DND-41 (cell line): Measurements from ENCODE around the gene PIEZO1.

Experiments
- ATAC-seq: fragments of 200-7000 bp; cut with Tn5 transposase; 3 replicates; pipeline ENCODE4 v1.9.1; 2021; ENCODE audit warnings: low read depth; ENCODE audit not compliant: insufficient read depth
- DNase-seq: peaks from one replicate; pipeline ENCODE4 v3.0.0-alpha.2; 2020
- H2AFZ ChIP-seq: 2 replicates; pipeline ENCODE4 v1.6.0; 2012; ENCODE audit warnings: low read depth, low read length
- H3K27ac ChIP-seq: 2 replicates; pipeline ENCODE4 v1.5.1; 2012; ENCODE audit warnings: low read length, inconsistent platforms
- H3K27me3 ChIP-seq: fragments of 200-600 bp; sonication (generic); 2 replicates; pipeline ENCODE4 v1.6.0; 2012; ENCODE audit warnings: low read length, mild to moderate bottlenecking, inconsistent platforms; ENCODE audit not compliant: insufficient read depth, poor library complexity
- H3K36me3 ChIP-seq: 2 replicates; pipeline ENCODE4 v1.5.1; 2012; ENCODE audit warnings: low read length, inconsistent platforms; ENCODE audit not compliant: insufficient read depth
- H3K4me1 ChIP-seq: 2 replicates; pipeline ENCODE4 v1.5.1; 2012; ENCODE audit warnings: mild to moderate bottlenecking, low read length; ENCODE audit not compliant: insufficient read depth
- H3K4me2 ChIP-seq: 2 replicates; pipeline ENCODE4 v1.6.0; 2012; ENCODE audit warnings: mild to moderate bottlenecking, moderate library complexity, low read length, inconsistent platforms; ENCODE audit not compliant: insufficient read depth
- H3K4me3 ChIP-seq, 2 experiments: fragments of 200-600 bp in 1 of 2; shearing (Covaris generic) in 1 of 2; 2 replicates each; pipeline ENCODE4 v1.5.1; 2012 to 2016; ENCODE audit warnings: inconsistent platforms in 2 of 2, low read length in 2 of 2, mild to moderate bottlenecking in 2 of 2, low read depth in 1 of 2, moderate library complexity in 1 of 2
- H3K79me2 ChIP-seq: 2 replicates; pipeline ENCODE4 v1.6.0; 2012; ENCODE audit warnings: low read length, inconsistent platforms; ENCODE audit not compliant: insufficient read depth
- H3K9ac ChIP-seq: 2 replicates; pipeline ENCODE4 v1.6.0; 2012; ENCODE audit warnings: low read depth, mild to moderate bottlenecking, inconsistent platforms, low read length, moderate library complexity
- H3K9me3 ChIP-seq: 2 replicates; pipeline ENCODE4 v1.5.1; 2012; ENCODE audit warnings: low read length, moderate library complexity, mild to moderate bottlenecking, inconsistent platforms; ENCODE audit not compliant: insufficient read depth, severe bottlenecking
- H4K20me1 ChIP-seq: 2 replicates; pipeline ENCODE4 v1.6.0; 2012; ENCODE audit warnings: low read length; ENCODE audit not compliant: insufficient read depth
- CTCF ChIP-seq: IDR thresholded peaks from 2 replicates; pipeline ENCODE4 v1.5.1; 2012; ENCODE audit warnings: borderline replicate concordance, low read length, moderate library complexity, mild to moderate bottlenecking; ENCODE audit not compliant: poor library complexity, severe bottlenecking; ENCODE audit errors: extremely low read depth
- EZH2 ChIP-seq: IDR thresholded peaks from 3 replicates; pipeline ENCODE4 v1.6.1; 2012; ENCODE audit warnings: borderline replicate concordance, low read depth, mild to moderate bottlenecking, moderate library complexity, low read length, inconsistent platforms; ENCODE audit not compliant: severe bottlenecking

Gene PIEZO1

GRCh38 chr16:88831838-88832237 is 46.8 kb upstream of the PIEZO1 start:
- H3K4me3 ChIP-seq, result no peak overlapping the region
- ATAC-seq, result no peak
- H3K27ac ChIP-seq, result no peak overlapping the region
- H3K9me3 ChIP-seq, result no peaks in the 10 kb centered on the region
- no peaks in the 10 kb centered on the region for H4K20me1 ChIP-seq
- no peaks in the 10 kb centered on the region for H3K4me1 ChIP-seq
- H3K36me3 ChIP-seq, result peaks cover 12% of the 10 kb centered on the region; the same call in 1 of the 2 replicates
- H3K27me3 ChIP-seq, result no peaks in the 10 kb centered on the region
- TF ChIP-seq CTCF (no peak), EZH2 (no peak)
- no peak overlapping the region for H3K9ac ChIP-seq
- H3K4me2 ChIP-seq, result no peak overlapping the region
- no peaks in the 10 kb centered on the region for H3K79me2 ChIP-seq
- H2AFZ ChIP-seq, result no peak overlapping the region
- no peak for DNase-seq

GRCh38 chr16:88830783-88831182 is 45.8 kb upstream of the PIEZO1 start:
- ATAC-seq, result no peak
- Histone ChIP-seq H3K4me1 (no peaks in the 10 kb centered on the region), H2AFZ (no peak overlapping the region), H3K9me3 (no peaks in the 10 kb centered on the region), H3K4me2 (no peak overlapping the region), H3K4me3 (no peak overlapping the region), H3K9ac (no peak overlapping the region), H4K20me1 (no peaks in the 10 kb centered on the region), H3K79me2 (no peaks in the 10 kb centered on the region), H3K27me3 (no peaks in the 10 kb centered on the region), H3K36me3 (peaks cover 10% of the 10 kb centered on the region; the same call in 1 of the 2 replicates), H3K27ac (no peak overlapping the region)
- no peak for TF ChIP-seq CTCF
- no peak for TF ChIP-seq EZH2
- DNase-seq, result no peak

GRCh38 chr16:88830258-88830657 is 45.2 kb upstream of the PIEZO1 start:
- ATAC-seq (no peak), DNase-seq (no peak)
- Histone ChIP-seq H4K20me1 (no peaks in the 10 kb centered on the region), H3K4me1 (no peaks in the 10 kb centered on the region), H2AFZ (no peak overlapping the region), H3K4me2 (no peak overlapping the region), H3K4me3 (no peak overlapping the region), H3K9ac (no peak overlapping the region), H3K79me2 (no peaks in the 10 kb centered on the region), H3K27me3 (no peaks in the 10 kb centered on the region), H3K27ac (no peak overlapping the region), H3K9me3 (no peaks in the 10 kb centered on the region), H3K36me3 (peaks cover 5% of the 10 kb centered on the region; the same call in 1 of the 2 replicates)
- no peak for TF ChIP-seq CTCF

GRCh38 chr16:88828711-88829110 is 43.7 kb upstream of the PIEZO1 start:
- TF ChIP-seq EZH2 (no peak), CTCF (no peak)
- Histone ChIP-seq H3K27ac (no peak overlapping the region), H3K4me1 (no peaks in the 10 kb centered on the region), H3K9me3 (no peaks in the 10 kb centered on the region), H3K4me2 (no peak overlapping the region), H4K20me1 (no peaks in the 10 kb centered on the region), H2AFZ (no peak overlapping the region), H3K9ac (no peak overlapping the region), H3K4me3 (no peak overlapping the region), H3K79me2 (no peaks in the 10 kb centered on the region), H3K36me3 (no peaks in the 10 kb centered on the region; the same call in 1 of the 2 replicates), H3K27me3 (no peaks in the 10 kb centered on the region)
- no peak for DNase-seq
- ATAC-seq, result no peak
